Measurements from ENCODE around the gene LRMDA.

Gene LRMDA

DNA sequence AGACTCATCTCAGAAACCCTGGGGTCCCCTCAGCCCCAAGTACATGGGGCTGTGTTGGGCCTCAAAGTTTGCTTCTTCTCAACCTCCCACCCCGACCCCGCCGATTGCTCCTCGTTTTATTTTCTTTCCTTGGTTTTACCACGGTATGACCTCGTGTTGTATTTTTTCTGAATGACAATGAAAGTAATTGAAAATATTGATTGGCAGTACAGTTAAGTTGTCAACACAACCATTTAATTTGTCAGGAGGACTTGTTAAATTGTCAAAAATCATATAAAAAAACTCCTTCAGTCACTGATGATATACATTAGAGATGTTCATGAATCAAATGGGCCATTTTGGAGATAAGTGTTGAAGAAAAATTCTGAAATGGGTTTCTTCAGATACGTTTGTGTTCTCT, 520.7 kb downstream of the LRMDA start:
- no peak overlapping the region for H3K9ac ChIP-seq (ENCODE audit: low read depth, low read length)
- no peak for DNase-seq
- no peak for ATAC-seq (ENCODE audit: insufficient read depth, low read depth)

DNA sequence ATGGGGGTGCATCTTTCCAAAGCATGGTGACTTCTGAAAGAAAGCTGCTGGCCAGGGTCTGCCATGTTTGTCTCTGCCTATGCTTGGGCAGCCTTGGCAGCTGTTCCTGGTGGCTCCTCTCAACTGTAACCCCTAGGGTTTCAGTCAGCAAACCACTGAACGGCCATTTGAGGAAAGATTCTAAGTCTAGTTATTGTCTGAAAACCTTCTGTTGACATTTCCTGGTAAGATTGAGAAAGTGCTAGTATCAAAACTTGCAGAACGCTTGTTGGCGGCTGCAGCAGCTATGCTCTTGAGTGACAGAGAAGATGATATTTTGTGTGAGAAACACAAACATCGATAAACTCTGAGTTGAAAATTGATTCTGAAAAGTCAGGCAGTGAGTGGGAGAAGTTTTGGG, 523.1 kb downstream of the LRMDA start:
- H3K27ac ChIP-seq (ENCODE audit: low read length), result no peak overlapping the region
- ATAC-seq (ENCODE audit: insufficient read depth, low read depth), result no peak
- H4K20me1 ChIP-seq (ENCODE audit: insufficient read depth, low read length), result no peaks in the 10 kb centered on the region
- H3K9me3 ChIP-seq (ENCODE audit: insufficient read depth, low read length, severe bottlenecking), result no peaks in the 10 kb centered on the region
- no peak for DNase-seq
- H3K9ac ChIP-seq (ENCODE audit: low read depth, low read length), result no peak overlapping the region
- no peak overlapping the region for H3K4me3 ChIP-seq (ENCODE audit: low read depth in 1 of 2, low read length in 2 of 2)
- H2AFZ ChIP-seq (ENCODE audit: low read depth, low read length), result no peak overlapping the region
- H3K4me1 ChIP-seq (ENCODE audit: insufficient read depth, low read length), result no peaks in the 10 kb centered on the region
- no peaks in the 10 kb centered on the region for H3K27me3 ChIP-seq (ENCODE audit: insufficient read depth, low read length, poor library complexity)
- TF ChIP-seq, protein P1, sequence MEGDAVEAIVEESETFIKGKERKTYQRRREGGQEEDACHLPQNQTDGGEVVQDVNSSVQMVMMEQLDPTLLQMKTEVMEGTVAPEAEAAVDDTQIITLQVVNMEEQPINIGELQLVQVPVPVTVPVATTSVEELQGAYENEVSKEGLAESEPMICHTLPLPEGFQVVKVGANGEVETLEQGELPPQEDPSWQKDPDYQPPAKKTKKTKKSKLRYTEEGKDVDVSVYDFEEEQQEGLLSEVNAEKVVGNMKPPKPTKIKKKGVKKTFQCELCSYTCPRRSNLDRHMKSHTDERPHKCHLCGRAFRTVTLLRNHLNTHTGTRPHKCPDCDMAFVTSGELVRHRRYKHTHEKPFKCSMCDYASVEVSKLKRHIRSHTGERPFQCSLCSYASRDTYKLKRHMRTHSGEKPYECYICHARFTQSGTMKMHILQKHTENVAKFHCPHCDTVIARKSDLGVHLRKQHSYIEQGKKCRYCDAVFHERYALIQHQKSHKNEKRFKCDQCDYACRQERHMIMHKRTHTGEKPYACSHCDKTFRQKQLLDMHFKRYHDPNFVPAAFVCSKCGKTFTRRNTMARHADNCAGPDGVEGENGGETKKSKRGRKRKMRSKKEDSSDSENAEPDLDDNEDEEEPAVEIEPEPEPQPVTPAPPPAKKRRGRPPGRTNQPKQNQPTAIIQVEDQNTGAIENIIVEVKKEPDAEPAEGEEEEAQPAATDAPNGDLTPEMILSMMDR (IDR thresholded peaks at IDR 0.05; ENCODE audit: borderline replicate concordance, extremely low read depth, low read length, poor library complexity, severe bottlenecking), result no peak
- TF ChIP-seq EZH2 (IDR thresholded peaks at IDR 0.05; ENCODE audit: borderline replicate concordance, low read depth, low read length, severe bottlenecking), result no peak
- H3K36me3 ChIP-seq (ENCODE audit: insufficient read depth, low read length), result no peaks in the 10 kb centered on the region
- no peak overlapping the region for H3K4me2 ChIP-seq (ENCODE audit: insufficient read depth, low read length)
- H3K79me2 ChIP-seq (ENCODE audit: insufficient read depth, low read length), result no peaks in the 10 kb centered on the region

More for the DNA sequence above, 520.7 kb downstream of the LRMDA start:
- no peaks in the 10 kb centered on the region for H3K79me2 ChIP-seq (ENCODE audit: insufficient read depth, low read length)
- no peak overlapping the region for H2AFZ ChIP-seq (ENCODE audit: low read depth, low read length)
- no peak overlapping the region for H3K4me2 ChIP-seq (ENCODE audit: insufficient read depth, low read length)
- no peaks in the 10 kb centered on the region for H3K27me3 ChIP-seq (ENCODE audit: insufficient read depth, low read length, poor library complexity)
- no peaks in the 10 kb centered on the region for H3K9me3 ChIP-seq (ENCODE audit: insufficient read depth, low read length, severe bottlenecking)
- H4K20me1 ChIP-seq (ENCODE audit: insufficient read depth, low read length), result no peaks in the 10 kb centered on the region
- no peak overlapping the region for H3K27ac ChIP-seq (ENCODE audit: low read length)
- TF ChIP-seq EZH2 (IDR thresholded peaks at IDR 0.05; ENCODE audit: borderline replicate concordance, low read depth, low read length, severe bottlenecking), result no peak
- TF ChIP-seq, protein P1 (IDR thresholded peaks at IDR 0.05; ENCODE audit: borderline replicate concordance, extremely low read depth, low read length, poor library complexity, severe bottlenecking), result no peak
- no peak overlapping the region for H3K4me3 ChIP-seq (ENCODE audit: low read depth in 1 of 2, low read length in 2 of 2)
- no peaks in the 10 kb centered on the region for H3K4me1 ChIP-seq (ENCODE audit: insufficient read depth, low read length)
- no peaks in the 10 kb centered on the region for H3K36me3 ChIP-seq (ENCODE audit: insufficient read depth, low read length)

DNA sequence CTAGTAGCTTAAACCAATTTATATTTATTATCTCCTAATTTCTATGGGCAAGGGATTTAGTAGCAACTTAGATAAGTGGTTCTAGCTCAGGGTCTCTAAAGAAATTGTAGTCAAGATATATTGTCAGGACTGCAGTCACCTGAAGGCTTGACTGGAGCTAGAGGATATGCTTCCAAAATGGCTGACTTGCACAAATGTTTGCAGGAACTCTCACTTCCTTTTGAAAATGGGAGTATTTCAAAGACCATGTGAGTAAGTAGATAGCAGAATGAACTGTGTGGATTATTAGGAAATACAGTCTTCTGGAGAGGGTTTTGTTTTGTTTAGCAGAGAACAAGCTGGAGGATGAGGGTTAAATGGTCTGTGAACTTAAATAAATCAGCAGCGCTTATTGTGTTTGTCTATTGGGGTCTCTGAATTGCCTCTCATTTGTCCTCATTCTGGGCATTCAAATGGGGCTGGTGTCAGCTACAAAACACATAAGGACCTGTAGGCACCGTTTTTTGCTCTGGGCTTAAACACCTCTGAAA, 524.6 kb downstream of the LRMDA start:
- H3K27me3 ChIP-seq (ENCODE audit: insufficient read depth, low read length, poor library complexity), result no peaks in the 10 kb centered on the region
- H4K20me1 ChIP-seq (ENCODE audit: insufficient read depth, low read length), result no peaks in the 10 kb centered on the region
- no peak overlapping the region for H2AFZ ChIP-seq (ENCODE audit: low read depth, low read length)
- H3K79me2 ChIP-seq (ENCODE audit: insufficient read depth, low read length), result no peaks in the 10 kb centered on the region
- TF ChIP-seq, protein P1 (IDR thresholded peaks at IDR 0.05; ENCODE audit: borderline replicate concordance, extremely low read depth, low read length, poor library complexity, severe bottlenecking), result no peak
- no peak for TF ChIP-seq EZH2 (IDR thresholded peaks at IDR 0.05; ENCODE audit: borderline replicate concordance, low read depth, low read length, severe bottlenecking)
- ATAC-seq (ENCODE audit: insufficient read depth, low read depth) (no peak), DNase-seq (no peak)
- H3K9me3 ChIP-seq (ENCODE audit: insufficient read depth, low read length, severe bottlenecking), result no peaks in the 10 kb centered on the region
- no peaks in the 10 kb centered on the region for H3K4me1 ChIP-seq (ENCODE audit: insufficient read depth, low read length)
- no peak overlapping the region for H3K27ac ChIP-seq (ENCODE audit: low read length)
- no peak overlapping the region for H3K4me2 ChIP-seq (ENCODE audit: insufficient read depth, low read length)
- H3K36me3 ChIP-seq (ENCODE audit: insufficient read depth, low read length), result no peaks in the 10 kb centered on the region
- H3K4me3 ChIP-seq (ENCODE audit: low read depth in 1 of 2, low read length in 2 of 2), result no peak overlapping the region
- H3K9ac ChIP-seq (ENCODE audit: low read depth, low read length), result no peak overlapping the region

DNA sequence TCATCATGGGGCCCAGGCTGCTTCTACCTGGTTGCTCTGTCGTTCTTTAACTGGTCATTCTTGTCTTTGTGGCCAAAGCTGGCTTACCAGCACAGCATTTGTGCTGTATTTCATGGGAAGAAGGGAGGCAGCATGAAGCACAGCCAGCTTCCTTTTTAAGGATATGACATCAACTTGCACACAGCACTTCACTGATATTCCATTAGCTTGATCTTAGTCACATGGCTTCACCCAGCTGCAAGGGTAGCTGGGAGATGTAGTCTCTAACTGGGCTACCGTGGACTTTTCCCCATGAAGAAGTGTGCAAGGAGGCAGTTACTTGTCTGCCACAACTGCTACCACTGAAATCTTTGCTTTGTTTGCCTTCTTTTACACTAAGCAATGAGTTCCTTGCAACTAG, 525.2 kb downstream of the LRMDA start:
- ATAC-seq (ENCODE audit: insufficient read depth, low read depth) (no peak; the same call in 2 of the 3 replicates), DNase-seq (no peak)
- Histone ChIP-seq H3K27ac (ENCODE audit: low read length) (no peak overlapping the region), H3K4me2 (ENCODE audit: insufficient read depth, low read length) (no peak overlapping the region), H3K27me3 (ENCODE audit: insufficient read depth, low read length, poor library complexity) (no peaks in the 10 kb centered on the region), H3K36me3 (ENCODE audit: insufficient read depth, low read length) (no peaks in the 10 kb centered on the region), H3K9ac (ENCODE audit: low read depth, low read length) (no peak overlapping the region), H4K20me1 (ENCODE audit: insufficient read depth, low read length) (no peaks in the 10 kb centered on the region), H3K4me1 (ENCODE audit: insufficient read depth, low read length) (no peaks in the 10 kb centered on the region), H3K4me3 (ENCODE audit: low read depth in 1 of 2, low read length in 2 of 2) (no peak overlapping the region), H3K9me3 (ENCODE audit: insufficient read depth, low read length, severe bottlenecking) (no peaks in the 10 kb centered on the region), H2AFZ (ENCODE audit: low read depth, low read length) (no peak overlapping the region), H3K79me2 (ENCODE audit: insufficient read depth, low read length) (no peaks in the 10 kb centered on the region)
- TF ChIP-seq, protein P1 (IDR thresholded peaks at IDR 0.05; ENCODE audit: borderline replicate concordance, extremely low read depth, low read length, poor library complexity, severe bottlenecking), result no peak
- TF ChIP-seq EZH2 (IDR thresholded peaks at IDR 0.05; ENCODE audit: borderline replicate concordance, low read depth, low read length, severe bottlenecking), result no peak

Measured in DND-41 (cell line).